HepG2 (cell line): ENCODE measurements around the gene MAPK11. TPM values are rescaled to one million over a fixed set of nuclear protein-coding genes. Genes with fewer than 3 reads are reported as not detected.

Experiments used
- ATAC-seq: fragments of 200-7000 bp; cut with Tn5 transposase; 3 replicates; pipeline ENCODE4 v1.9.1; 2020; ENCODE audit warnings: mild to moderate bottlenecking, moderate library complexity
- BruUV-seq: library from RNA; stranded (reverse); fragments of 400-500 nt; replicated peaks from 2 replicates; lab custom pipeline; 2021; lab: Mats Ljungman, UMichigan
- CTCF ChIA-PET: fragments of 300-600 bp; formaldehyde crosslinking; extraction: SDS; loops from one replicate; lab custom pipeline; 2021; ENCODE audit warnings: low total read pairs, inconsistent platforms, low intra/inter-chr PET ratio; lab: Yijun Ruan, JAX
- POLR2A ChIA-PET: fragments of 350-600 bp; sonication (Branson Sonifier 250); formaldehyde crosslinking; loops from one replicate; lab custom pipeline; 2020; ENCODE audit warnings: antibody characterized with exemption, inconsistent platforms; lab: Yijun Ruan, JAX
- DNase-seq: peaks from one replicate; pipeline ENCODE4 v3.0.0-alpha.2; 2015; ENCODE audit warnings: low spot score
- FAIRE-seq: peaks from 3 replicates; lab custom pipeline; 2011; peaks lifted over from hg19 to GRCh38; lab: Jason Lieb, UNC
- H2AFZ ChIP-seq: one replicate; pipeline ENCODE4 v1.6.1; 2011; ENCODE audit warnings: low read length, inconsistent platforms
- H3K27ac ChIP-seq: fragments of 300-600 bp; 3 replicates; pipeline ENCODE4 v1.8.0; 2011; ENCODE audit warnings: mixed run types, mild to moderate bottlenecking, mixed read lengths, low read length, inconsistent platforms; ENCODE audit not compliant: insufficient read depth; ENCODE audit errors: extremely low read length
- H3K27me3 ChIP-seq, 2 experiments: fragments of 200-600 bp in 1 of 2; 2 replicates in 1 of 2; 3 replicates in 1 of 2; pipeline versions ENCODE4 v1.6.0 to v1.8.0; 2011; ENCODE audit warnings: low read length in 2 of 2, mild to moderate bottlenecking in 2 of 2, moderate library complexity in 2 of 2, inconsistent platforms in 1 of 2; ENCODE audit not compliant: insufficient read depth in 2 of 2, control insufficient read depth in 1 of 2
- H3K36me3 ChIP-seq, 2 experiments: fragments of 200-600 bp in 1 of 2; replicated peaks in 1 of 2; 2 replicates in 1 of 2; 3 replicates in 1 of 2; pipeline versions ENCODE4 v1.5.1 to v1.8.0; 2011; ENCODE audit warnings: low read length in 2 of 2, inconsistent platforms in 1 of 2; ENCODE audit not compliant: insufficient read depth in 2 of 2, control insufficient read depth in 1 of 2
- H3K4me1 ChIP-seq: 2 replicates; pipeline ENCODE4 v1.5.1; 2012; ENCODE audit warnings: low read length, inconsistent platforms; ENCODE audit not compliant: insufficient read depth
- H3K4me2 ChIP-seq: 2 replicates; pipeline ENCODE4 v1.6.0; 2011; ENCODE audit warnings: low read depth, low read length, inconsistent platforms
- H3K4me3 ChIP-seq, 3 experiments: fragments of 200-600 bp in 1 of 3; sonication (generic), shearing (Covaris generic) in 1 of 3; replicated peaks in 1 of 3; 2 replicates each; pipeline ENCODE4 v1.5.1; 2011 to 2016; ENCODE audit warnings: low read length in 3 of 3, inconsistent platforms in 2 of 3, low read depth in 2 of 3, mild to moderate bottlenecking in 2 of 3, control low read depth in 1 of 3, mixed read lengths in 1 of 3; ENCODE audit not compliant: insufficient read depth in 1 of 3
- H3K79me2 ChIP-seq: one replicate; pipeline ENCODE4 v1.6.1; 2011; ENCODE audit warnings: low read length, inconsistent platforms; ENCODE audit not compliant: insufficient read depth
- H3K9ac ChIP-seq: 2 replicates; pipeline ENCODE4 v1.6.0; 2011; ENCODE audit warnings: mild to moderate bottlenecking, low read depth, low read length, inconsistent platforms; ENCODE audit not compliant: insufficient read depth
- H3K9me3 ChIP-seq: 2 replicates; pipeline ENCODE4 v1.5.1; 2012; ENCODE audit warnings: mild to moderate bottlenecking, low read length
- H4K20me1 ChIP-seq: 2 replicates; pipeline ENCODE4 v1.6.0; 2011; ENCODE audit warnings: inconsistent platforms, mild to moderate bottlenecking, low read length, moderate library complexity; ENCODE audit not compliant: insufficient read depth
- CCDC6 ChIP-seq: sonication (generic); formaldehyde crosslinking; IDR thresholded peaks from 2 replicates; pipeline ENCODE4 v1.8.1; 2022; ENCODE audit warnings: mild to moderate bottlenecking, missing genetic modification reagents, moderate library complexity
- CENPX ChIP-seq: sonication (generic); formaldehyde crosslinking; IDR thresholded peaks from 2 replicates; pipeline ENCODE4 v1.9.0; 2021; ENCODE audit warnings: mild to moderate bottlenecking, missing genetic modification reagents, moderate library complexity
- FIP1L1 ChIP-seq: fragments of 200-400 bp; formaldehyde crosslinking; IDR thresholded peaks from 2 replicates; pipeline ENCODE4 v1.6.1; 2018; ENCODE audit warnings: low read depth, mild to moderate bottlenecking, low read length, moderate library complexity, borderline replicate concordance; ENCODE audit not compliant: insufficient read depth
- FLYWCH1 ChIP-seq: sonication (generic); formaldehyde crosslinking; IDR thresholded peaks from 2 replicates; pipeline ENCODE4 v1.8.1; 2023; ENCODE audit warnings: mild to moderate bottlenecking, missing genetic modification reagents
- ISL2 ChIP-seq: sonication (generic); formaldehyde crosslinking; IDR thresholded peaks from 2 replicates; pipeline ENCODE4 v1.5.0; 2020; ENCODE audit warnings: missing genetic modification reagents
- MATR3 ChIP-seq: sonication (generic); formaldehyde crosslinking; IDR thresholded peaks from 2 replicates; pipeline ENCODE4 v1.4.0; 2020; ENCODE audit warnings: missing genetic modification reagents
- MXD4 ChIP-seq: IDR thresholded peaks from 2 replicates; pipeline ENCODE4 v1.6.1; 2016; ENCODE audit warnings: mild to moderate bottlenecking, missing biosample characterization, missing genetic modification reagents
- RELA ChIP-seq: sonication (generic); formaldehyde crosslinking; IDR thresholded peaks from 2 replicates; pipeline ENCODE4 v1.4.0; 2020; ENCODE audit warnings: missing genetic modification reagents
- SNAPC2 ChIP-seq: sonication (generic); formaldehyde crosslinking; IDR thresholded peaks from 2 replicates; pipeline ENCODE4 v1.8.1; 2022; ENCODE audit warnings: mild to moderate bottlenecking, missing genetic modification reagents
- TCF7L2 ChIP-seq: IDR thresholded peaks from 2 replicates; pipeline ENCODE4 v1.6.1; 2011; ENCODE audit warnings: mild to moderate bottlenecking, low read depth, low read length, moderate library complexity
- THAP7 ChIP-seq: sonication (generic); formaldehyde crosslinking; IDR thresholded peaks from 2 replicates; pipeline ENCODE4 v1.8.1; 2023; ENCODE audit warnings: mild to moderate bottlenecking, missing genetic modification reagents
- THYN1 ChIP-seq: sonication (generic); formaldehyde crosslinking; IDR thresholded peaks from 2 replicates; pipeline ENCODE4 v1.8.1; 2023; ENCODE audit warnings: low read depth, mild to moderate bottlenecking, moderate library complexity, missing genetic modification reagents, borderline replicate concordance
- TP53 ChIP-seq: sonication (generic); formaldehyde crosslinking; conservative IDR thresholded peaks from 2 replicates; pipeline ENCODE4 v1.4.0; 2020; ENCODE audit warnings: missing genetic modification reagents
- ZFP91 ChIP-seq: sonication (generic); formaldehyde crosslinking; IDR thresholded peaks from 2 replicates; pipeline ENCODE4 v1.9.0; 2022; ENCODE audit warnings: missing genetic modification reagents, mild to moderate bottlenecking, borderline replicate concordance
- ZNF326 ChIP-seq: sonication (generic); formaldehyde crosslinking; IDR thresholded peaks from 2 replicates; pipeline ENCODE4 v1.4.0; 2020; ENCODE audit warnings: missing genetic modification reagents, borderline replicate concordance
- ZNF33B ChIP-seq: sonication (generic); formaldehyde crosslinking; IDR thresholded peaks from 2 replicates; pipeline ENCODE4 v1.5.1; 2020; ENCODE audit warnings: mild to moderate bottlenecking, missing genetic modification reagents
- ZNF530 ChIP-seq: sonication (generic); formaldehyde crosslinking; IDR thresholded peaks from 2 replicates; pipeline ENCODE4 v1.5.0; 2020; ENCODE audit warnings: low read depth, mild to moderate bottlenecking, missing genetic modification reagents
- ZNF564 ChIP-seq: sonication (generic); formaldehyde crosslinking; IDR thresholded peaks from 2 replicates; pipeline ENCODE4 v1.8.1; 2023; ENCODE audit warnings: mild to moderate bottlenecking, missing genetic modification reagents
- WGBS: methylation state at CpG from one replicate; pipeline ENCODE4 v1.1.6; 2017; ENCODE audit warnings: low lambda C conversion rate; 5-methylcytosine and 5-hydroxymethylcytosine counted together
- in situ Hi-C: cut with HindIII; loops from 2 replicates; pipeline ENCODE4 v1.10.0; 2017; ENCODE audit warnings: low pct_unique_long_range_greater_than_20kb; ENCODE audit not compliant: extremely low pct_ligation_motif_present
- intact Hi-C: fragments of 100-400 bp; cut with micrococcal nuclease; formaldehyde crosslinking; loops from one replicate; pipeline ENCODE4 v1.10.0; 2022; ENCODE audit not compliant: unreplicated experiment
- polyA plus RNA-seq, 8 experiments: library from polyadenylated mRNA; depleted of rRNA in 3 of 8; stranded (reverse) in 7 of 8; unstranded in 1 of 8; fragments of >200 nt; fragmentation: Illumina TruSeq in 4 of 8; extraction: Trizol in 4 of 8; gene quantifications; 2 replicates each; pipeline versions ENCODE4 v1.2.1 to v1.2.3, GENCODE V29; 2011 to 2016; ENCODE audit warnings: low read depth in 4 of 8, missing spikeins in 1 of 8, mixed read lengths in 1 of 8; ENCODE audit not compliant: insufficient read depth in 1 of 8
- total RNA-seq, 5 experiments: library from RNA; depleted of rRNA; stranded (reverse); fragments of >200 nt; fragmentation: Illumina TruSeq; extraction: Trizol; gene quantifications; 2 replicates each; pipeline ENCODE4 v1.2.3, GENCODE V29; 2016; ENCODE audit warnings: low read depth in 1 of 5

Gene MAPK11
- total and polyA plus RNA-seq, 2 of the 13 experiments (the other 11 are each of a cell fraction or from before 2014, with no cell fraction given), result 0.15 to 0.17 TPM

GRCh38 chr22:50261615-50262459 lies 8.3 kb downstream of the MAPK11 start, which contains the start of gene MAPK12 (continued):
- TF ChIP-seq MXD4 (CRISPR knock-in tag), result no peak
- TF ChIP-seq ISL2, result no peak
- TF ChIP-seq RELA (CRISPR knock-in tag), result no peak
- no peak for TF ChIP-seq THYN1 (CRISPR knock-in tag)
- no peak for TF ChIP-seq SNAPC2 (CRISPR knock-in tag)
- no peak for TF ChIP-seq TP53 (CRISPR knock-in tag)
- no peak for TF ChIP-seq ZFP91
- no peak for TF ChIP-seq MATR3 (CRISPR knock-in tag)
- TF ChIP-seq ZNF33B (CRISPR knock-in tag), result no peak

GRCh38 chr22:50260801-50261614 lies 9.2 kb downstream of the MAPK11 start:
- peak overlapping the region; percentile 61 for H3K9ac ChIP-seq
- WGBS, result 0% methylated on average over 1 of the region's 92 CpGs
- H3K4me2 ChIP-seq, result peak overlapping the region; percentile 80
- no peak for FAIRE-seq
- no peak for DNase-seq
- peak; percentile 8 for ATAC-seq
- CTCF ChIA-PET, result interaction anchor here (1.0 kb wide), 1 partner anchor 15 kb away, joined by 3 read pairs; no protein-coding TSS in a partner anchor
- intact Hi-C loops (no loop called here), in situ Hi-C loops (no loop called here)
- H3K4me3 ChIP-seq, result peak overlapping the region; percentile 54 to 74 (median 71); a peak in 5 of 6 replicates
- no peak overlapping the region for H3K27ac ChIP-seq
- no peak overlapping the region for H2AFZ ChIP-seq
- POLR2A ChIA-PET, result interaction anchor here (0.8 to 2.4 kb wide), 7 partner anchors 8 to 46 kb away, joined by 3 to 10 read pairs (median 5); partner anchors contain the start of genes HDAC10 and PLXNB2
- BruUV-seq, result no TSS peak
- H4K20me1 ChIP-seq, result no peaks in the 10 kb centered on the region
- no peaks in the 10 kb centered on the region for H3K36me3 ChIP-seq
- H3K79me2 ChIP-seq, result no peaks in the 10 kb centered on the region
- H3K4me1 ChIP-seq, result peaks cover 43% of the 10 kb centered on the region
- no peaks in the 10 kb centered on the region for H3K9me3 ChIP-seq
- peaks cover 10 to 27% of the 10 kb centered on the region in 2 experiments; a peak in 4 of 5 replicates for H3K27me3 ChIP-seq
- TF ChIP-seq ZNF564 (CRISPR knock-in tag) (peak; percentile 34; the same call in 1 of the 2 replicates), THAP7 (CRISPR knock-in tag) (0 out of 2 replicates have a peak, but pooled peaks have one; percentile 18), ZNF530 (CRISPR knock-in tag) (no peak), FLYWCH1 (CRISPR knock-in tag) (no peak), TCF7L2 (no peak), FIP1L1 (no peak), ZNF326 (CRISPR knock-in tag) (no peak), CCDC6 (CRISPR knock-in tag) (peak; percentile 43; the same call in 1 of the 2 replicates), CENPX (CRISPR knock-in tag) (no peak)
